Subcutaneous adipose tissue (tissue), 4 donors: ENCODE data around the gene PRIMPOL. TPM values are rescaled to one million over a fixed set of nuclear protein-coding genes. Genes with fewer than 3 reads are reported as not detected.

Experiments
- CTCF ChIP-seq: fragments of 450-650 bp; IDR thresholded peaks from one replicate; pipeline ENCODE4 v1.5.1; 2016; ENCODE audit warnings: low read depth, mild to moderate bottlenecking, control low read depth, antibody characterized with exemption, moderate library complexity
- total RNA-seq, 4 donors: library from RNA; depleted of rRNA; stranded (reverse); fragments of >200 nt; gene quantifications; one replicate each; pipeline ENCODE4 v1.1.0, GENCODE V29; 2016

PRIMPOL gene
- total RNA-seq, 4 donors from 2014 or later = 14.8 to 27.3 (median 19.3) TPM

DNA sequence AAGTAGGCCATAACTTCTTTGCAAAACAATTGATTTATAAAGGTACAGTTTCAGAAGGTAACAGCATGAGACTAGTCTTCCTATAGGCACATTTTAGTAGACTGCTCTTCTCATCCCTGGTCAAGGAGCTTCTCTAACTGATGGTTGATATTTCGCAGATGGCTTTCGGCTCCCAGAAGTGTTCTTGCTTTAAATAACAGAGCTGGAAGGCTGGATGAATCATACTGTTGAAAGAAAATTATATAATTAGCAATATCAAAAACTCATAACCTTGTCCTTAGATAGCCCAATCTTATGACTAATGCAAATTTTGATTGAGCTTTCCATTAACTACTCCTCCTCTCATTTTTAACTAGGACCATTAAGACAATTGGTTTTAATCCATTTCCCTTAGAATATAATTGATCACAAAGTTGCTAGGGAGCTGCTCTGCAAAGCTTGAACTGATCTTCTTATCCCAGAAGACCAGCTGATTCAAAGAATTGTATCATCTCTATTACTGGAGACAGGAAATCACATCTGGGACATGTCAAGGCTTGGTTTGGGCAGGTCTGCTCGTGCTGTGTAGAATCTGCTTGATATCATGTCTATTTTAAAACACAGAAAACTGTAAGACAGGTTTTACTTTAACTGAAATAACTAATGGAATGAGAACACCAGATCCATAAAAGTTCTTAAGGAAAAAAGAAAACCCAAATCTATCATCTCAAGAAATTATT, 45.8 kb downstream of the PRIMPOL start:
- TF ChIP-seq CTCF = no peak

DNA sequence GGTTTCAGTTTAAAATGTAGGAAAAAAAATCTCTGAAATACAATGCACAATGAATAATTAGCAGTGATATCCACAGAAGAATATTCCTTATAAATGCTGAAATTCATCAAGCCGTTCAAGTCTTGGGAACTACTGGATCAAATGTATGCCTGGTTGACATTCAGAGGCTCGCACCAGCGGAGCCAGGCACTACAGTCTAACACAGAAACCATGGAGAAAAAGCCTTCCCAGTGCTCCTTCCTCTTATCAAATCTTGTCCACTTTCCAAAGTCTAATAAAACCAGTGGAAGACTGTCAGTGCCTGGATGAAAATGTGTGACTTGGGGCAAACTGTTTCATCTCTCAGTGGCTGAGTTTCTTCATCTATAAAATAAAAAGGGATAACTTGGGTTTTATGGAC, 48.4 kb downstream of the PRIMPOL start:
- TF ChIP-seq CTCF = no peak

GRCh38 chr4:184699941-184700340, 50.4 kb downstream of the PRIMPOL start:
- no peak for TF ChIP-seq CTCF

DNA sequence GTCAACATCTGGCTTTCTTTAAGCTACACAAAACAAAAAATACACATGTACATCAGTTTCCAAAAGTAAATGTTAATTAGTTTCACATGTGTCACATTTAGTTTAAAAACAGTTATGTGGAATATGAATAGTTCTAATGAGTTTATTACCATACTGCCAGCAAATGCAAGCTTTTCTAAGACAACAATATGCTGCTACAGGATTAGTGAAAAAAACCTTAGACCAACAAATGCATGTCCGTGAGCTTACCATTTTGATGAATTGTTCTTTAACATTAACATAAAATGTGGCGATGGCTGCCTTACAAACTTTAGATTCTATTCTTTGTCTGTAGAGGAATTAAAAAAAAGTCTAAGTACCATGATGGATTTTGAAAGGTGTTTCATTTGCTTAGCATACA, 52.6 kb downstream of the PRIMPOL start:
- no peak for TF ChIP-seq CTCF

DNA sequence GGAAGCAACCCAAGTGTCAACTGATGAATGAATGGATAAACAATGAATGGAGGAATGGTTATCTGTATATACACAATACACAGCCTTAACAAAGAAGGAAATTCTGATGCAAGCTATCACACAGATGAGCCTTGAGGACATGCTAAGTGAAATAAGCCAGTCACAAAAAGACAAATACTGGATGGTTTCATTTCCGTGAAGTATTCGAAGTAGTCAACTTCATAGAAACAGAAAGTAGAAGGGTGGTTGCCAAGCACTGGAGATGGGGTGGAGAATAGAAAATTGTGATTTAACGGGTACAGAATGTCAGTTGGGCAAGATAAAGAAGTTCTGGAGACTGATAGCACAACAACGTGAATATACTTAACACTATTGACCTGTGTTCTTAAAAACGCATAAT, 56.2 kb downstream of the PRIMPOL start:
- no peak for TF ChIP-seq CTCF

DNA sequence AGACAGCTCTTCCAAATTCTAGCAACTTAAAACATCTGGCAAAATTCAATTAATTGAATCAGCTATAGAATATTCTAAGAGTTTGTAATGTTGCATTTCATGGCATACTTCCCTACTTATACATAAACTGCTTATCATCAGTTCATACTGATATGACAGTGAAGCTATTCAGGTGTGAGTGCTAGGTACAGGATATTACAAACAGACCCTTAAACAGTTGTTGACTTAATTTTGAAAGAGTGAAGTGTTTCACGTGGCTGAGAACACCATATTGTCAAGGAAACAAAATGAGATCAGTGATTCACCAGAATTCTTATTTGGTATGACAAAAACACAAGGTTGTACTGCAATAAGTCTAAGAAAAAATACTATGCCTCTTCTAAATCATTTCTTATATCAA, 56.9 kb downstream of the PRIMPOL start:
- no peak for TF ChIP-seq CTCF

GRCh38 chr4:184712322-184712721, 62.8 kb downstream of the PRIMPOL start:
- TF ChIP-seq CTCF = no peak
